Body of pancreas (tissue), 4 donors: ENCODE data around the gene ATP6V0A1.

Experiments
- POLR2A ChIP-seq, 3 donors: fragments of 450-650 bp; IDR thresholded peaks; one replicate each; pipeline ENCODE4 v1.6.1; 2016; ENCODE audit warnings: antibody characterized with exemption in 3 of 3, mild to moderate bottlenecking in 2 of 3
- TF ChIP-seq, protein P1 (sequence below), 7 experiments: fragments of 450-650 bp in 4 of 7; fragments of 200-600 bp in 3 of 7; sonication (generic) in 3 of 7; IDR thresholded peaks; one replicate each; pipeline ENCODE4 v1.5.1; 2016 to 2019; ENCODE audit warnings: antibody characterized with exemption in 7 of 7

DNA sequence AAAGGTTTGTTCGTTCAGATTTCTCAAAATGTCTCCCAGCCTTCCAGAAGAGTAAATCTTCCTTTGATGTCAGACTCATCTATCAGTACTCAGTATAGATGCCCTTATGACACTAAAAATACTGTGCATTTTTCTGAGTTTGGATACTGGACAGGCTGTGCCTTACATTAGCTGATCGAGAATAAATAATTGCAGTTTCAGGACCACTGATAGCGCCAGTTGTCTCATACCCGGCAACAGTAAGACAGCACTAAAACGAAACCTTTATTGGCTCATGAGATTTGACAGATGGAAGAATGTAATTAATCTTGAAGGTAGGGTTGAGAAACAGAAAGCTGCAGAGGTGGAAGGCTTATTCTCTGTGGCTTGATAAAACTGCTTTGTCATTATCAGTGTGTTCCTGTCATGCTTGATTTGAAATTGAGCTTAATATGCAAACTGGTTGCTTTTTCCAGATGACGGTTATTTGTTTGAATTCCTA is 1.2 kb downstream of the ATP6V0A1 start:
- no peak for TF ChIP-seq POLR2A (IDR thresholded peaks at IDR 0.05)
- TF ChIP-seq, protein P1, sequence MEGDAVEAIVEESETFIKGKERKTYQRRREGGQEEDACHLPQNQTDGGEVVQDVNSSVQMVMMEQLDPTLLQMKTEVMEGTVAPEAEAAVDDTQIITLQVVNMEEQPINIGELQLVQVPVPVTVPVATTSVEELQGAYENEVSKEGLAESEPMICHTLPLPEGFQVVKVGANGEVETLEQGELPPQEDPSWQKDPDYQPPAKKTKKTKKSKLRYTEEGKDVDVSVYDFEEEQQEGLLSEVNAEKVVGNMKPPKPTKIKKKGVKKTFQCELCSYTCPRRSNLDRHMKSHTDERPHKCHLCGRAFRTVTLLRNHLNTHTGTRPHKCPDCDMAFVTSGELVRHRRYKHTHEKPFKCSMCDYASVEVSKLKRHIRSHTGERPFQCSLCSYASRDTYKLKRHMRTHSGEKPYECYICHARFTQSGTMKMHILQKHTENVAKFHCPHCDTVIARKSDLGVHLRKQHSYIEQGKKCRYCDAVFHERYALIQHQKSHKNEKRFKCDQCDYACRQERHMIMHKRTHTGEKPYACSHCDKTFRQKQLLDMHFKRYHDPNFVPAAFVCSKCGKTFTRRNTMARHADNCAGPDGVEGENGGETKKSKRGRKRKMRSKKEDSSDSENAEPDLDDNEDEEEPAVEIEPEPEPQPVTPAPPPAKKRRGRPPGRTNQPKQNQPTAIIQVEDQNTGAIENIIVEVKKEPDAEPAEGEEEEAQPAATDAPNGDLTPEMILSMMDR (IDR thresholded peaks at IDR 0.05): no peak
